MCF 10A (cell line): ENCODE measurements around the gene TNFRSF8. TPM values are rescaled to one million over a fixed set of nuclear protein-coding genes. Genes with fewer than 3 reads are reported as not detected.
A peak's percentile ranks its signal among the peaks of the same experiment; 100 is the strongest.

Experiments used
- BruUV-seq: library from RNA; stranded (reverse); fragments of 400-500 nt; replicated peaks from 2 replicates; lab custom pipeline; 2021; lab: Mats Ljungman, UMichigan
- CTCF ChIA-PET: fragments of 300-600 bp; sonication (Branson Sonifier 250); formaldehyde crosslinking; extraction: SDS; loops from one replicate; lab custom pipeline; 2021; ENCODE audit warnings: antibody characterized with exemption, inconsistent platforms; lab: Yijun Ruan, JAX
- POLR2A ChIA-PET: fragments of 300-600, 350-650 bp; sonication (Branson Sonifier 250); formaldehyde crosslinking; extraction: SDS; loops from one replicate; lab custom pipeline; 2020; ENCODE audit warnings: antibody characterized with exemption, inconsistent platforms; lab: Yijun Ruan, JAX
- DNase-seq: peaks from one replicate; pipeline ENCODE4 v3.0.0-alpha.2; 2018; ENCODE audit not compliant: unreplicated experiment
- H3K27ac Mint-ChIP-seq: one replicate; pipeline ENCODE4 v1.8.0; 2022; ENCODE audit warnings: mild to moderate bottlenecking, low read depth, mixed read lengths; ENCODE audit not compliant: unreplicated experiment
- H3K27me3 Mint-ChIP-seq: one replicate; pipeline ENCODE4 v1.8.0; 2022; ENCODE audit warnings: mixed read lengths; ENCODE audit not compliant: insufficient read depth, unreplicated experiment
- H3K36me3 Mint-ChIP-seq: one replicate; pipeline ENCODE4 v1.8.0; 2022; ENCODE audit warnings: mild to moderate bottlenecking, moderate library complexity, mixed read lengths; ENCODE audit not compliant: insufficient read depth, unreplicated experiment
- H3K4me1 Mint-ChIP-seq: one replicate; pipeline ENCODE4 v1.8.0; 2022; ENCODE audit warnings: mixed read lengths; ENCODE audit not compliant: insufficient read depth, unreplicated experiment
- H3K4me3 Mint-ChIP-seq: one replicate; pipeline ENCODE4 v1.8.0; 2022; ENCODE audit warnings: mild to moderate bottlenecking, moderate library complexity, mixed read lengths; ENCODE audit not compliant: unreplicated experiment
- H3K9me3 Mint-ChIP-seq: one replicate; pipeline ENCODE4 v1.8.0; 2022; ENCODE audit warnings: mixed read lengths; ENCODE audit not compliant: unreplicated experiment
- intact Hi-C: fragments of 100-400 bp; cut with micrococcal nuclease; formaldehyde crosslinking; loops from 2 replicates; pipeline ENCODE4 v1.14.1; 2022
- total RNA-seq: library from RNA; stranded (reverse); gene quantifications from 2 replicates; pipeline ENCODE4 v1.2.3, GENCODE V29; 2022
- TF ChIP-seq, protein P1 (sequence below): fragments of 200-600 bp; IDR thresholded peaks from one replicate; pipeline ENCODE4 v1.8.0; 2022; ENCODE audit warnings: antibody characterized with exemption, mild to moderate bottlenecking; ENCODE audit not compliant: unreplicated experiment

TNFRSF8 gene
- total RNA-seq, 1 experiment from 2014 or later: not detected

DNA sequence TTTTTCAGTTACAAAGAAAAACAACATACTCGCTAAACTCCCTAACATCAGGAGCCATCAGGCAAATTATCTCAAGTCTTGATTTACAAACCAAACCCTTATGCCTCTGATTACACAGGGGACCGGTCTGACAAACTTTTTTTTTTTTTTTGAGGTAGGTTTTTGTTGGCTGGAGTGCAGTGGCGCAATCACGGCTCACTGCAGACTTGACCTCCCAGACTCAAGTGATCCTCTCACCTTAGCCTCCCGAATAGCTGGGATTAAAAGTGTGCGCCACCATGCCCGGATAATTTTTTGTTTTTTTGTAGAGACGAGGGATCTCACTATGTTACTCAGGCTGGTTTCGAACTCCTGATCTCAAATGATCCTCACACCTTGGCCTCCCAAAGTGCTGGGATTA lies 47.6 kb upstream of the TNFRSF8 start:
- BruUV-seq: no TSS peak
- no peaks in the 10 kb centered on the region for H3K4me1 Mint-ChIP-seq
- CTCF ChIA-PET: no interaction called here
- no peak for DNase-seq
- H3K4me3 Mint-ChIP-seq: no peak overlapping the region
- H3K9me3 Mint-ChIP-seq: no peaks in the 10 kb centered on the region
- no peak overlapping the region for H3K27ac Mint-ChIP-seq
- TF ChIP-seq, protein P1, sequence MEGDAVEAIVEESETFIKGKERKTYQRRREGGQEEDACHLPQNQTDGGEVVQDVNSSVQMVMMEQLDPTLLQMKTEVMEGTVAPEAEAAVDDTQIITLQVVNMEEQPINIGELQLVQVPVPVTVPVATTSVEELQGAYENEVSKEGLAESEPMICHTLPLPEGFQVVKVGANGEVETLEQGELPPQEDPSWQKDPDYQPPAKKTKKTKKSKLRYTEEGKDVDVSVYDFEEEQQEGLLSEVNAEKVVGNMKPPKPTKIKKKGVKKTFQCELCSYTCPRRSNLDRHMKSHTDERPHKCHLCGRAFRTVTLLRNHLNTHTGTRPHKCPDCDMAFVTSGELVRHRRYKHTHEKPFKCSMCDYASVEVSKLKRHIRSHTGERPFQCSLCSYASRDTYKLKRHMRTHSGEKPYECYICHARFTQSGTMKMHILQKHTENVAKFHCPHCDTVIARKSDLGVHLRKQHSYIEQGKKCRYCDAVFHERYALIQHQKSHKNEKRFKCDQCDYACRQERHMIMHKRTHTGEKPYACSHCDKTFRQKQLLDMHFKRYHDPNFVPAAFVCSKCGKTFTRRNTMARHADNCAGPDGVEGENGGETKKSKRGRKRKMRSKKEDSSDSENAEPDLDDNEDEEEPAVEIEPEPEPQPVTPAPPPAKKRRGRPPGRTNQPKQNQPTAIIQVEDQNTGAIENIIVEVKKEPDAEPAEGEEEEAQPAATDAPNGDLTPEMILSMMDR: no peak
- POLR2A ChIA-PET: no interaction called here
- no peaks in the 10 kb centered on the region for H3K27me3 Mint-ChIP-seq
- H3K36me3 Mint-ChIP-seq: peaks cover 43% of the 10 kb centered on the region
- intact Hi-C loops: no loop called here

DNA sequence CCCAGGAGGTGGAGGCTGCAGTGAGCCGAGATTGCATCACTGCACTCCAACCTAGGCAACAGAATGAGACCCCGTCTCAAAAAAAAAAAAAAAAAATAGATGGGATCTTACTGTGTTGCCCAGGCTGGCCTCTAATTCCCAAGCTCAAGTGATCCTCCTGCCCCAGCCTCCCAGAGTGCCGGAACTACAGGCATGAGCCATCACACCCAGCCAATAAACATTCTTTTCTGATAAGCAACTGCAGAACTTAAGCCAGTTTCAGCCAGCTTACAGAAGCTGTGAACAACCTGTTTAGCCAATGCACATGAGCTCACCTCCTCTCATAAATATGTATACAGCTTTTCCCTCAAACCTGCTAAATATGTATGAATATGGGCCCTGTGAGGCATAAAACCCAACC lies 46.9 kb upstream of the TNFRSF8 start:
- Mint-ChIP-seq H3K27ac (no peak overlapping the region), H3K27me3 (no peaks in the 10 kb centered on the region), H3K4me1 (no peaks in the 10 kb centered on the region), H3K4me3 (no peak overlapping the region), H3K36me3 (peaks cover 40% of the 10 kb centered on the region), H3K9me3 (no peaks in the 10 kb centered on the region)
- POLR2A ChIA-PET: interaction anchor here (2.4 kb wide), 1 partner anchor 36 kb away, joined by 6 read pairs; the partner anchor contains the start of gene MFN2
- TF ChIP-seq, protein P1: no peak
- no TSS peak for BruUV-seq
- CTCF ChIA-PET: no interaction called here
- intact Hi-C loops: no loop called here
- DNase-seq: no peak

DNA sequence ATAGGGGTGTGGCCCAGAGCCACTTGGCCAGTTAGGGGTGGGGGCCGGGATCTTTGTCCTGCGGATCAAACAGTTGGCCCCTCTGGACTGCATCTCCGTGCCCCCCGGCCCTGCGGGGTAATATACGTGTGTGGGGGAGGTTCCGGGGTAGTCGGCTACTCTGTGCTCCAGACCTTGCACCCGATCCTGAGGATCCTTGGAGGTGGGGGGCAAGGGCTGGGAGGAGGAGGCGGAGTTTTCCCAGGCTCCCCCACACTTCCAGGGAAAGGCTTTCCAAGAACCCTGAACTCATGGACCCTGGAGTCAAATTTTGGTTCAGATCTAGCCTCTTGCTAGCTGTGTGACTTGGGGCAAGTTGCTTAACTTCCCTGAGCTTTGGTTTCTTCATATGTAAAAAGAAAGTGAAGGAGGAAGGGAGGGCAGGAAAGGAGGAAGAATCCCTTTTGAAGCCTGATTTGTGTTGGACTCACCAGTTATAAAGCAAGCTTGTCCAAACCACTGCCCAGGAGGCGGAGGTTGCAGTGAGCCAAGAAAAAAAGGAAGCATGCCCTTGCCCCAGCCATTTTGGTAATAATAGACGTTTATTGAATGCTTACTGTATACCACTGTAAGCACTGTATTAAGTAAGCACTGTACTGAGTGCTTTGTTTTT lies 43.1 kb upstream of the TNFRSF8 start:
- POLR2A ChIA-PET: interaction anchor here (0.6 to 3.2 kb wide), 10 partner anchors 18 to 1324 kb away, joined by 3 to 31 read pairs (median 3); partner anchors contain the start of gene MFN2
- no TSS peak for BruUV-seq
- H3K9me3 Mint-ChIP-seq: no peaks in the 10 kb centered on the region
- H3K4me3 Mint-ChIP-seq: peak overlapping the region; percentile 85
- no peaks in the 10 kb centered on the region for H3K4me1 Mint-ChIP-seq
- H3K27ac Mint-ChIP-seq: peak overlapping the region; percentile 80
- TF ChIP-seq, protein P1: no peak
- DNase-seq: no peak
- H3K27me3 Mint-ChIP-seq: no peaks in the 10 kb centered on the region
- CTCF ChIA-PET: interaction anchor here (0.6 kb wide), 1 partner anchor 126 kb away, joined by 3 read pairs; no protein-coding TSS in a partner anchor
- H3K36me3 Mint-ChIP-seq: peaks cover 17% of the 10 kb centered on the region
- intact Hi-C loops: loop anchor here (1.0 to 2.0 kb wide), 2 partner anchors 39 to 112 kb away; partner anchors contain the start of gene MFN2

DNA sequence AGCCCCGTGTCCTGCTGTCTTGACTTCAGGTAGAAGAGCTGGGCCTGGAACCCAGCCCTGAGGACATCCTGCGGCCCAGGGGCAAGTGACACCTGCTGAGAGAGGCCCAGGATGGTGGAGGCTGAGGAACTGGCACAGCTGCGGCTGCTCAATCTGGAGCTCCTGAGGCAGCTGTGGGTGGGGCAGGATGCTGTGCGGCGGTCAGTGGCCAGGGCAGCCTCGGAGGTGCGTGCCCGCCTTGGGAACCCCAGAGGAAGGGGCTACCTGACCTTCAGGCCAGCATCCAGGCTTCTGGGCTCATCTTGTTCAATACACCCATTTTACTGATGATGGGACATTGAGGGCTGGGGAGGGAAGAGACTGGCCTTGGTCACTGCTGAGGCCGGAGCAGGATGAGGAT lies 41.5 kb upstream of the TNFRSF8 start:
- H3K27me3 Mint-ChIP-seq: no peaks in the 10 kb centered on the region
- no peaks in the 10 kb centered on the region for H3K4me1 Mint-ChIP-seq
- ChIA-PET CTCF (no interaction called here), POLR2A (interaction anchor here (1.0 to 1.7 kb wide), 2 partner anchors 10 to 40 kb away, joined by 3 to 4 read pairs; no protein-coding TSS in a partner anchor)
- no peak overlapping the region for H3K4me3 Mint-ChIP-seq
- no TSS peak for BruUV-seq
- H3K27ac Mint-ChIP-seq: no peak overlapping the region
- H3K36me3 Mint-ChIP-seq: peaks cover 31% of the 10 kb centered on the region
- no peaks in the 10 kb centered on the region for H3K9me3 Mint-ChIP-seq
- DNase-seq: no peak
- TF ChIP-seq, protein P1: no peak
- intact Hi-C loops: no loop called here
